ENCODE results near the gene NDUFS6.

NDUFS6 gene

GRCh38 chr5:1845696-1846095, 44.5 kb downstream of the NDUFS6 start:
- in situ Hi-C loops (cut with HindIII; ENCODE audit: low sequenced_read_pairs): no loop called here

- in situ Hi-C loops (cut with HindIII; ENCODE audit: low sequenced_read_pairs): no loop called here
These were observed 45.4 kb downstream of the NDUFS6 start for GRCh38 chr5:1846583-1846982.

GRCh38 chr5:1847056-1847455, 45.8 kb downstream of the NDUFS6 start:
- in situ Hi-C loops (cut with HindIII; ENCODE audit: low sequenced_read_pairs): no loop called here

- in situ Hi-C loops (cut with HindIII; ENCODE audit: low sequenced_read_pairs): no loop called here
These were observed 46.4 kb downstream of the NDUFS6 start for GRCh38 chr5:1847611-1848010.

- in situ Hi-C loops (cut with HindIII; ENCODE audit: low sequenced_read_pairs): no loop called here
These were observed 49.3 kb downstream of the NDUFS6 start for GRCh38 chr5:1850324-1851154.

- in situ Hi-C loops (cut with HindIII; ENCODE audit: low sequenced_read_pairs): no loop called here
These were observed 50.2 kb downstream of the NDUFS6 start for GRCh38 chr5:1851290-1851934.

- in situ Hi-C loops (cut with HindIII; ENCODE audit: low sequenced_read_pairs): no loop called here
These were observed 51.2 kb downstream of the NDUFS6 start for GRCh38 chr5:1852324-1852947.

- in situ Hi-C loops (cut with HindIII; ENCODE audit: low sequenced_read_pairs): no loop called here
These were observed 52.3 kb downstream of the NDUFS6 start for GRCh38 chr5:1853531-1853930.

- in situ Hi-C loops (cut with HindIII; ENCODE audit: low sequenced_read_pairs): no loop called here
These were observed 53.9 kb downstream of the NDUFS6 start for GRCh38 chr5:1855075-1855474.

- in situ Hi-C loops (cut with HindIII; ENCODE audit: low sequenced_read_pairs): no loop called here
These were observed 54.4 kb downstream of the NDUFS6 start for GRCh38 chr5:1855596-1855995.

- in situ Hi-C loops (cut with HindIII; ENCODE audit: low sequenced_read_pairs): no loop called here
These were observed 55.5 kb downstream of the NDUFS6 start for GRCh38 chr5:1856596-1857255.

- in situ Hi-C loops (cut with HindIII; ENCODE audit: low sequenced_read_pairs): no loop called here
These were observed 56.0 kb downstream of the NDUFS6 start for GRCh38 chr5:1857256-1857600.

- in situ Hi-C loops (cut with HindIII; ENCODE audit: low sequenced_read_pairs): no loop called here
These were observed 57.2 kb downstream of the NDUFS6 start for GRCh38 chr5:1858436-1858835.

- in situ Hi-C loops (cut with HindIII; ENCODE audit: low sequenced_read_pairs): no loop called here
These were observed 57.9 kb downstream of the NDUFS6 start for GRCh38 chr5:1859099-1859498.

- in situ Hi-C loops (cut with HindIII; ENCODE audit: low sequenced_read_pairs): no loop called here
These were observed 58.9 kb downstream of the NDUFS6 start for GRCh38 chr5:1860021-1860610.

- in situ Hi-C loops (cut with HindIII; ENCODE audit: low sequenced_read_pairs): no loop called here
These were observed 59.7 kb downstream of the NDUFS6 start for GRCh38 chr5:1860949-1861348.

GRCh38 chr5:1864896-1865440, 63.8 kb downstream of the NDUFS6 start:
- in situ Hi-C loops (cut with HindIII; ENCODE audit: low sequenced_read_pairs): no loop called here

GRCh38 chr5:1865486-1865885, 64.3 kb downstream of the NDUFS6 start:
- in situ Hi-C loops (cut with HindIII; ENCODE audit: low sequenced_read_pairs): no loop called here
